K562 (cell line): Measurements from ENCODE around the gene RNF141.

Experiments used
- CCAR2 ChIP-seq: fragments of 200-400 bp; formaldehyde crosslinking; IDR thresholded peaks from 2 replicates; pipeline ENCODE4 v1.6.1; 2017; ENCODE audit warnings: mild to moderate bottlenecking, low read depth, low read length
- FOXM1 ChIP-seq, 2 experiments: fragments of 450-650 bp in 1 of 2; sonication (generic) in 1 of 2; formaldehyde crosslinking in 1 of 2; IDR thresholded peaks; 2 replicates each; pipeline versions ENCODE4 v1.6.1 to v1.9.0; 2017 to 2022; ENCODE audit warnings: low read depth in 2 of 2, mild to moderate bottlenecking in 2 of 2, missing genetic modification reagents in 1 of 2, moderate library complexity in 1 of 2
- MIER1 ChIP-seq: fragments of 450-650 bp; IDR thresholded peaks from 2 replicates; pipeline ENCODE4 v1.6.1; 2016; ENCODE audit warnings: antibody characterized with exemption, mild to moderate bottlenecking, low read depth
- NCOA1 ChIP-seq: fragments of 450-650 bp; IDR thresholded peaks from 2 replicates; pipeline ENCODE4 v1.6.1; 2016; ENCODE audit warnings: low read depth
- SOX6 ChIP-seq: fragments of 450-650 bp; IDR thresholded peaks from 2 replicates; pipeline ENCODE4 v1.6.1; 2014; ENCODE audit warnings: mild to moderate bottlenecking
- TAF15 ChIP-seq: fragments of 200-400 bp; formaldehyde crosslinking; IDR thresholded peaks from 2 replicates; pipeline ENCODE4 v1.6.1; 2017; ENCODE audit warnings: mild to moderate bottlenecking, low read depth, low read length, moderate library complexity
- YY1 ChIP-seq, 3 experiments: IDR thresholded peaks; 2 replicates each; pipeline ENCODE4 v1.6.1; 2011; ENCODE audit warnings: low read length in 2 of 3, mild to moderate bottlenecking in 2 of 3, moderate library complexity in 2 of 3, borderline replicate concordance in 1 of 3, control low read depth in 1 of 3, low read depth in 1 of 3; ENCODE audit not compliant: insufficient read depth in 3 of 3, insufficient replicate concordance in 2 of 3, control insufficient read depth in 1 of 3, insufficient read length in 1 of 3; ENCODE audit errors: extremely low read depth in 1 of 3
- ZNF57 ChIP-seq: fragments of 450-650 bp; formaldehyde crosslinking; IDR thresholded peaks from 2 replicates; pipeline ENCODE4 v1.4.0; 2020; ENCODE audit warnings: mild to moderate bottlenecking, moderate library complexity
- TF ChIP-seq, protein P1 (sequence below): IDR thresholded peaks from 2 replicates; pipeline ENCODE4 v1.6.1; 2011; ENCODE audit warnings: borderline replicate concordance, low read depth, mild to moderate bottlenecking, moderate library complexity, low read length; ENCODE audit not compliant: insufficient read depth, poor library complexity, severe bottlenecking
- TF ChIP-seq, protein P2 (sequence below), 2 experiments: fragments of 450-650 bp in 1 of 2; sonication (generic) in 1 of 2; formaldehyde crosslinking in 1 of 2; IDR thresholded peaks; 2 replicates each; pipeline versions ENCODE4 v1.7.1 to v1.9.0; 2016 to 2022; ENCODE audit warnings: inconsistent platforms in 1 of 2, mild to moderate bottlenecking in 1 of 2, missing genetic modification reagents in 1 of 2
- TF ChIP-seq, protein P3 (sequence below): fragments of 150-350 bp; IDR thresholded peaks from 2 replicates; pipeline ENCODE4 v1.6.1; 2014; ENCODE audit warnings: low read depth, mild to moderate bottlenecking, low read length, borderline replicate concordance
- TF ChIP-seq, protein P4 (sequence below), 3 experiments: IDR thresholded peaks in 2 of 3; conservative IDR thresholded peaks in 1 of 3; 2 replicates each; pipeline ENCODE4 v1.5.1; 2011 to 2012; ENCODE audit warnings: low read length in 3 of 3, mild to moderate bottlenecking in 3 of 3, control low read depth in 2 of 3, improper control_type of control experiment in 1 of 3, inconsistent platforms in 1 of 3, low read depth in 1 of 3, mixed read lengths in 1 of 3, moderate library complexity in 1 of 3; ENCODE audit not compliant: insufficient read depth in 2 of 3
- TF ChIP-seq, protein P5 (sequence below): fragments of 250-450 bp; sonication (Bioruptor Pico); IDR thresholded peaks from 2 replicates; pipeline ENCODE4 v1.4.0; 2020; ENCODE audit warnings: mild to moderate bottlenecking

DNA sequence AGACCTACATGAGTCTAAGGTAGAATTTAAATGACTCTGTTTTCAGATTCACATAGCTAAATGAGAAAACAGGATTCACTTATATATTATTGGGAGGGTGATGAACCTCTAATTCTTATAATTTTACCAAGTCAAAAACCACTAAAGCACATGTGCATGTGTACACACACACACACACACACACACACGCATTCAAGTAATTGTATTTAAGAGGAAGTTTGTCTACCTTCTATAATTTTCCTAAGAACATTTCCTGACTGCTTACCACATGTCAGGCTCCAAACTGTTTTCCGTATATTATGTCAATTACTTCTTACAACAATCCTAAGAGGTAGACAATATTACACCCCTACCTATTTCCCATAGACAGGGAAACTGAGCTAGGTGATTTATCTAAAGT lies 6.7 kb downstream of the RNF141 start:
- TF ChIP-seq SOX6 (no peak), FOXM1 (IDR thresholded peaks at IDR 0.05; ENCODE audit: low read depth) (no peak), FOXM1 (CRISPR knock-in tag; IDR thresholded peaks at IDR 0.05; ENCODE audit: low read depth) (no peak), NCOA1 (no peak), YY1 (IDR thresholded peaks at IDR 0.05; ENCODE audit: borderline replicate concordance in 1 of 3, control insufficient read depth in 1 of 3, extremely low read depth in 1 of 3, insufficient read depth in 3 of 3, insufficient read length in 1 of 3, insufficient replicate concordance in 2 of 3, low read depth in 1 of 3, low read length in 2 of 3) (no peak), TAF15 (no peak), ZNF57 (CRISPR knock-in tag) (no peak), MIER1 (no peak), CCAR2 (no peak)
- TF ChIP-seq, protein P1, sequence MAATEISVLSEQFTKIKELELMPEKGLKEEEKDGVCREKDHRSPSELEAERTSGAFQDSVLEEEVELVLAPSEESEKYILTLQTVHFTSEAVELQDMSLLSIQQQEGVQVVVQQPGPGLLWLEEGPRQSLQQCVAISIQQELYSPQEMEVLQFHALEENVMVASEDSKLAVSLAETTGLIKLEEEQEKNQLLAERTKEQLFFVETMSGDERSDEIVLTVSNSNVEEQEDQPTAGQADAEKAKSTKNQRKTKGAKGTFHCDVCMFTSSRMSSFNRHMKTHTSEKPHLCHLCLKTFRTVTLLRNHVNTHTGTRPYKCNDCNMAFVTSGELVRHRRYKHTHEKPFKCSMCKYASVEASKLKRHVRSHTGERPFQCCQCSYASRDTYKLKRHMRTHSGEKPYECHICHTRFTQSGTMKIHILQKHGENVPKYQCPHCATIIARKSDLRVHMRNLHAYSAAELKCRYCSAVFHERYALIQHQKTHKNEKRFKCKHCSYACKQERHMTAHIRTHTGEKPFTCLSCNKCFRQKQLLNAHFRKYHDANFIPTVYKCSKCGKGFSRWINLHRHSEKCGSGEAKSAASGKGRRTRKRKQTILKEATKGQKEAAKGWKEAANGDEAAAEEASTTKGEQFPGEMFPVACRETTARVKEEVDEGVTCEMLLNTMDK, result no peak
- TF ChIP-seq, protein P2, sequence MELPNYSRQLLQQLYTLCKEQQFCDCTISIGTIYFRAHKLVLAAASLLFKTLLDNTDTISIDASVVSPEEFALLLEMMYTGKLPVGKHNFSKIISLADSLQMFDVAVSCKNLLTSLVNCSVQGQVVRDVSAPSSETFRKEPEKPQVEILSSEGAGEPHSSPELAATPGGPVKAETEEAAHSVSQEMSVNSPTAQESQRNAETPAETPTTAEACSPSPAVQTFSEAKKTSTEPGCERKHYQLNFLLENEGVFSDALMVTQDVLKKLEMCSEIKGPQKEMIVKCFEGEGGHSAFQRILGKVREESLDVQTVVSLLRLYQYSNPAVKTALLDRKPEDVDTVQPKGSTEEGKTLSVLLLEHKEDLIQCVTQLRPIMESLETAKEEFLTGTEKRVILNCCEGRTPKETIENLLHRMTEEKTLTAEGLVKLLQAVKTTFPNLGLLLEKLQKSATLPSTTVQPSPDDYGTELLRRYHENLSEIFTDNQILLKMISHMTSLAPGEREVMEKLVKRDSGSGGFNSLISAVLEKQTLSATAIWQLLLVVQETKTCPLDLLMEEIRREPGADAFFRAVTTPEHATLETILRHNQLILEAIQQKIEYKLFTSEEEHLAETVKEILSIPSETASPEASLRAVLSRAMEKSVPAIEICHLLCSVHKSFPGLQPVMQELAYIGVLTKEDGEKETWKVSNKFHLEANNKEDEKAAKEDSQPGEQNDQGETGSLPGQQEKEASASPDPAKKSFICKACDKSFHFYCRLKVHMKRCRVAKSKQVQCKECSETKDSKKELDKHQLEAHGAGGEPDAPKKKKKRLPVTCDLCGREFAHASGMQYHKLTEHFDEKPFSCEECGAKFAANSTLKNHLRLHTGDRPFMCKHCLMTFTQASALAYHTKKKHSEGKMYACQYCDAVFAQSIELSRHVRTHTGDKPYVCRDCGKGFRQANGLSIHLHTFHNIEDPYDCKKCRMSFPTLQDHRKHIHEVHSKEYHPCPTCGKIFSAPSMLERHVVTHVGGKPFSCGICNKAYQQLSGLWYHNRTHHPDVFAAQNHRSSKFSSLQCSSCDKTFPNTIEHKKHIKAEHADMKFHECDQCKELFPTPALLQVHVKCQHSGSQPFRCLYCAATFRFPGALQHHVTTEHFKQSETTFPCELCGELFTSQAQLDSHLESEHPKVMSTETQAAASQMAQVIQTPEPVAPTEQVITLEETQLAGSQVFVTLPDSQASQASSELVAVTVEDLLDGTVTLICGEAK (IDR thresholded peaks at IDR 0.05), result no peak
- TF ChIP-seq, protein P2 (CRISPR knock-in tag; IDR thresholded peaks at IDR 0.05), result no peak
- TF ChIP-seq, protein P3, sequence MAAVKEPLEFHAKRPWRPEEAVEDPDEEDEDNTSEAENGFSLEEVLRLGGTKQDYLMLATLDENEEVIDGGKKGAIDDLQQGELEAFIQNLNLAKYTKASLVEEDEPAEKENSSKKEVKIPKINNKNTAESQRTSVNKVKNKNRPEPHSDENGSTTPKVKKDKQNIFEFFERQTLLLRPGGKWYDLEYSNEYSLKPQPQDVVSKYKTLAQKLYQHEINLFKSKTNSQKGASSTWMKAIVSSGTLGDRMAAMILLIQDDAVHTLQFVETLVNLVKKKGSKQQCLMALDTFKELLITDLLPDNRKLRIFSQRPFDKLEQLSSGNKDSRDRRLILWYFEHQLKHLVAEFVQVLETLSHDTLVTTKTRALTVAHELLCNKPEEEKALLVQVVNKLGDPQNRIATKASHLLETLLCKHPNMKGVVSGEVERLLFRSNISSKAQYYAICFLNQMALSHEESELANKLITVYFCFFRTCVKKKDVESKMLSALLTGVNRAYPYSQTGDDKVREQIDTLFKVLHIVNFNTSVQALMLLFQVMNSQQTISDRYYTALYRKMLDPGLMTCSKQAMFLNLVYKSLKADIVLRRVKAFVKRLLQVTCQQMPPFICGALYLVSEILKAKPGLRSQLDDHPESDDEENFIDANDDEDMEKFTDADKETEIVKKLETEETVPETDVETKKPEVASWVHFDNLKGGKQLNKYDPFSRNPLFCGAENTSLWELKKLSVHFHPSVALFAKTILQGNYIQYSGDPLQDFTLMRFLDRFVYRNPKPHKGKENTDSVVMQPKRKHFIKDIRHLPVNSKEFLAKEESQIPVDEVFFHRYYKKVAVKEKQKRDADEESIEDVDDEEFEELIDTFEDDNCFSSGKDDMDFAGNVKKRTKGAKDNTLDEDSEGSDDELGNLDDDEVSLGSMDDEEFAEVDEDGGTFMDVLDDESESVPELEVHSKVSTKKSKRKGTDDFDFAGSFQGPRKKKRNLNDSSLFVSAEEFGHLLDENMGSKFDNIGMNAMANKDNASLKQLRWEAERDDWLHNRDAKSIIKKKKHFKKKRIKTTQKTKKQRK, result no peak
- TF ChIP-seq, protein P4, sequence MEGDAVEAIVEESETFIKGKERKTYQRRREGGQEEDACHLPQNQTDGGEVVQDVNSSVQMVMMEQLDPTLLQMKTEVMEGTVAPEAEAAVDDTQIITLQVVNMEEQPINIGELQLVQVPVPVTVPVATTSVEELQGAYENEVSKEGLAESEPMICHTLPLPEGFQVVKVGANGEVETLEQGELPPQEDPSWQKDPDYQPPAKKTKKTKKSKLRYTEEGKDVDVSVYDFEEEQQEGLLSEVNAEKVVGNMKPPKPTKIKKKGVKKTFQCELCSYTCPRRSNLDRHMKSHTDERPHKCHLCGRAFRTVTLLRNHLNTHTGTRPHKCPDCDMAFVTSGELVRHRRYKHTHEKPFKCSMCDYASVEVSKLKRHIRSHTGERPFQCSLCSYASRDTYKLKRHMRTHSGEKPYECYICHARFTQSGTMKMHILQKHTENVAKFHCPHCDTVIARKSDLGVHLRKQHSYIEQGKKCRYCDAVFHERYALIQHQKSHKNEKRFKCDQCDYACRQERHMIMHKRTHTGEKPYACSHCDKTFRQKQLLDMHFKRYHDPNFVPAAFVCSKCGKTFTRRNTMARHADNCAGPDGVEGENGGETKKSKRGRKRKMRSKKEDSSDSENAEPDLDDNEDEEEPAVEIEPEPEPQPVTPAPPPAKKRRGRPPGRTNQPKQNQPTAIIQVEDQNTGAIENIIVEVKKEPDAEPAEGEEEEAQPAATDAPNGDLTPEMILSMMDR (IDR thresholded peaks at IDR 0.05 in 2 of 3, conservative IDR thresholded peaks at IDR 0.05 in 1 of 3; ENCODE audit: insufficient read depth in 2 of 3, low read depth in 1 of 3, low read length in 3 of 3), result no peak
- TF ChIP-seq, protein P5, sequence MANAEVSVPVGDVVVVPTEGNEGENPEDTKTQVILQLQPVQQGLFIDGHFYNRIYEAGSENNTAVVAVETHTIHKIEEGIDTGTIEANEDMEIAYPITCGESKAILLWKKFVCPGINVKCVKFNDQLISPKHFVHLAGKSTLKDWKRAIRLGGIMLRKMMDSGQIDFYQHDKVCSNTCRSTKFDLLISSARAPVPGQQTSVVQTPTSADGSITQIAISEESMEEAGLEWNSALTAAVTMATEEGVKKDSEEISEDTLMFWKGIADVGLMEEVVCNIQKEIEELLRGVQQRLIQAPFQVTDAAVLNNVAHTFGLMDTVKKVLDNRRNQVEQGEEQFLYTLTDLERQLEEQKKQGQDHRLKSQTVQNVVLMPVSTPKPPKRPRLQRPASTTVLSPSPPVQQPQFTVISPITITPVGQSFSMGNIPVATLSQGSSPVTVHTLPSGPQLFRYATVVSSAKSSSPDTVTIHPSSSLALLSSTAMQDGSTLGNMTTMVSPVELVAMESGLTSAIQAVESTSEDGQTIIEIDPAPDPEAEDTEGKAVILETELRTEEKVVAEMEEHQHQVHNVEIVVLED (CRISPR knock-in tag), result no peak
